ENCODE measurements around the gene MPRIP. TPM values are rescaled to one million over a fixed set of nuclear protein-coding genes. Genes with fewer than 3 reads are reported as not detected.

MPRIP gene
- total and polyA plus RNA-seq, 3 experiments from 2014 or later = 40.3 to 184 (median 174) TPM

DNA sequence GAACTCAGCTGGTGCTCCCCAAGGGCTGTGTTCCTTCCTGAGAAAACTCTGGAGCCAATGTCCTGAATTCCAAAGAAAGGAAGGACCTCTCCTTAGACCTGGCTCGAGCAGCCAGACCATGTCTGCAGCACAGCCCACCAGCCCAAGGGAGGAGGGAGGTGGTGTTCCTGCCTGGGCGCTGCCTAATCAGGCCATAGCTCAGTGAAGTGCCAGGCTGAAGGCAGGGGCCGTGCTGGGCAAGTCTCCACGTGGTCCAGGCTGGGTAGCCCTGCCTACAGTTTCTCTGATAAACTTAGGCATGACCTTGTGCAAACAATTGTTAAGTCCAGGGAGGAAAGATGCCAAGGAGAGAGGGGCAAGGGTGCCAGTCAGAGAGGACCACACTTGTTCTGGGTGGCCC is 76.8 kb downstream of the MPRIP start:
- ChIA-PET POLR2A (interaction anchor here (1.0 to 1.1 kb wide), 2 partner anchors 86 to 118 kb away, joined by 3 to 4 read pairs; partner anchors contain the start of genes FLCN and PLD6), CTCF (interaction anchor here (1.2 to 2.3 kb wide), 3 partner anchors 8 to 196 kb away, joined by 3 to 8 read pairs (median 4); no protein-coding TSS in a partner anchor)
- DNase-seq = no peak
- no peaks in the 10 kb centered on the region for H3K27me3 ChIP-seq (ENCODE audit: insufficient read depth, low read length, poor library complexity, severe bottlenecking)
- H3K4me3 ChIP-seq (ENCODE audit: low read length) = peak overlapping the region; percentile 35
- H3K27me3 Mint-ChIP-seq = peaks cover 0 to 1% of the 10 kb centered on the region in 2 donors
- peaks cover 80% of the 10 kb centered on the region for H3K4me1 ChIP-seq (ENCODE audit: insufficient read depth, low read length)
- H3K36me3 Mint-ChIP-seq = no peaks in the 10 kb centered on the region
- peak overlapping the region; percentile 87 to 98 (median 96) for H3K27ac Mint-ChIP-seq
- H3K4me3 Mint-ChIP-seq = peak overlapping the region; percentile 51 to 84 (median 66)
- H3K9me3 Mint-ChIP-seq = no peaks in the 10 kb centered on the region
- H3K4me1 Mint-ChIP-seq = peaks cover 87 to 93% (median 92%) of the 10 kb centered on the region in 3 donors
- no peaks in the 10 kb centered on the region for H3K36me3 ChIP-seq (ENCODE audit: insufficient read depth, low read length)
- H3K27ac ChIP-seq (ENCODE audit: low read depth, low read length) = peak overlapping the region; percentile 64
- no peaks in the 10 kb centered on the region for H3K9me3 ChIP-seq (ENCODE audit: low read length)

DNA sequence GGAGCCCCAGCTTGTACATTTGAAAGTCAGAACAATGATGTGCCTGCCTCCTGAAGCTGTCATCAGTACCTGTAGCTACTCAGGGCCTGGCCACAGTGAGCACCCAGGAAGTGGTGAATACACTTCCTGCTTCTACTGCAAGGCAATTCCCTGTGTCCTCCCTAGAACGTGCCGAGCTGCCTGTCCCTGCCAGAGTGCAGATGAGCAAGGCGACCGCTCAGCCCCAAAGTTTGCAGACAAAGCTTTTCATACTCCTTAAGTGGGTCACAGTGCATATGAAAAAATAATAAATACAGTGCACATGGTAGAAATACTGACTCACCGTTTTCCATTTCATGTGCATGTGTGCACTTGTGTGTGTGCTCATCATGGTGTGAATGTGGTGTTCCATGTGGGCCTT is 77.3 kb downstream of the MPRIP start:
- Histone ChIP-seq H3K4me1 (ENCODE audit: insufficient read depth, low read length) (peaks cover 81% of the 10 kb centered on the region), H3K27ac (ENCODE audit: low read depth, low read length) (peak overlapping the region; percentile 64), H3K36me3 (ENCODE audit: insufficient read depth, low read length) (no peaks in the 10 kb centered on the region), H3K27me3 (ENCODE audit: insufficient read depth, low read length, poor library complexity, severe bottlenecking) (no peaks in the 10 kb centered on the region), H3K9me3 (ENCODE audit: low read length) (no peaks in the 10 kb centered on the region), H3K4me3 (ENCODE audit: low read length) (peak overlapping the region; percentile 35)
- Mint-ChIP-seq H3K27ac (peak overlapping the region; percentile 87 to 98 (median 96)), H3K36me3 (no peaks in the 10 kb centered on the region), H3K9me3 (no peaks in the 10 kb centered on the region), H3K4me3 (peak overlapping the region; percentile 51 to 84 (median 66)), H3K27me3 (peaks cover 0 to 1% of the 10 kb centered on the region in 2 donors), H3K4me1 (peaks cover 87 to 93% (median 92%) of the 10 kb centered on the region in 3 donors)
- ChIA-PET POLR2A (interaction anchor here (1.0 to 1.1 kb wide), 2 partner anchors 86 to 118 kb away, joined by 3 to 4 read pairs; partner anchors contain the start of genes FLCN and PLD6), CTCF (interaction anchor here (1.2 to 2.3 kb wide), 4 partner anchors 9 to 196 kb away, joined by 3 to 8 read pairs (median 4); no protein-coding TSS in a partner anchor)
- DNase-seq = peak; percentile 41 to 84 (median 61)

DNA sequence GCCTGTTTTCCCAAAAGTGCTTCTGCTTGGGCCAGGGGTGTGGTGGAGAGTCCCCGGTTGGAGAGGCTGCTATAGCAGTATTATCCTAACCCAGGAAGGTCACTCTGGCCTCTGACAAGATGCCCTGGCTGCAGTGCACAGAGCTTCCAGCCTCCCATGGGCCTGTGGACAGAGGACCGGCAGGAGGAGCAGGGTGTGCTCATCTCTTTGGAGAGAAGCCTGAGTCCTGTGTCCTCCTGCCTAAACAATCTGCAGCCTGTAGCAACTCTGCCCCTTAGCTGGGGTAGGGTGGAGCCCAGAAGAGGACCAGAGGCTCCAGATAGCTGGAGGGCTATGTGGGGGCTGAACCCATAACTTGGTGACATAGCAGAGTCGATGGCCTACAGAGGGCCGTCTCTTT is 78.0 kb downstream of the MPRIP start:
- DNase-seq = no peak
- Mint-ChIP-seq H3K27ac (peak overlapping the region; percentile 87 to 98 (median 96)), H3K27me3 (peaks cover 0 to 1% of the 10 kb centered on the region in 2 donors), H3K36me3 (no peaks in the 10 kb centered on the region), H3K9me3 (no peaks in the 10 kb centered on the region), H3K4me1 (peaks cover 87 to 93% (median 92%) of the 10 kb centered on the region in 3 donors), H3K4me3 (peak overlapping the region in 4 of 7 donors; percentile 60 to 84 (median 70))
- Histone ChIP-seq H3K9me3 (ENCODE audit: low read length) (no peaks in the 10 kb centered on the region), H3K36me3 (ENCODE audit: insufficient read depth, low read length) (no peaks in the 10 kb centered on the region), H3K27ac (ENCODE audit: low read depth, low read length) (peak overlapping the region; percentile 1), H3K4me3 (ENCODE audit: low read length) (no peak overlapping the region), H3K27me3 (ENCODE audit: insufficient read depth, low read length, poor library complexity, severe bottlenecking) (no peaks in the 10 kb centered on the region), H3K4me1 (ENCODE audit: insufficient read depth, low read length) (peaks cover 81% of the 10 kb centered on the region)
- CTCF ChIA-PET = interaction anchor here (0.9 to 2.3 kb wide), 3 partner anchors 9 to 87 kb away, joined by 3 to 8 read pairs (median 4); no protein-coding TSS in a partner anchor
- POLR2A ChIA-PET = no interaction called here

DNA sequence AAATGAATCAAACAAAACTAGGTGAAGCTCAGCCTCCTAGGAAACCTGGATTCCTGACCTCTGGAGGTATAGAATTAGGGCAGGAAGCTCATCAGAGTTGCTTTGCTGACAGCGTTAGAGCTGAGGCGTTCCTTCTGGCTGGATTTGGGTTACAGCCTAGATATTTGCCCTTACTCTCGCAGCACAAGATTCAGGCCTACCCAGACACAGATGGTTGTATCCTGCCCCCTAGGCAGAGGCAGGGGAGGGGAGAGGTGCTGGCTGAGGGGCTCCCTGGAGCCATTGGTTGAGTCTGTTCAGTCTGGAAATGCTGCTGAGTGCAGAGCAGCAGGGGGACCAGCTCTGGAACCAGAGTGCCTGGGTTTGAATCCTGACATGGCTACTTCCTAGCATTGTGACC is 78.4 kb downstream of the MPRIP start:
- no peak for DNase-seq
- H3K27ac ChIP-seq (ENCODE audit: low read depth, low read length) = no peak overlapping the region
- Mint-ChIP-seq H3K4me3 (peak overlapping the region in 1 of 7 donors; percentile 54), H3K27me3 (peaks cover 0 to 1% of the 10 kb centered on the region in 2 donors), H3K36me3 (no peaks in the 10 kb centered on the region), H3K4me1 (peaks cover 87 to 93% (median 92%) of the 10 kb centered on the region in 3 donors), H3K27ac (peak overlapping the region; percentile 56 to 98 (median 96)), H3K9me3 (no peaks in the 10 kb centered on the region)
- H3K4me1 ChIP-seq (ENCODE audit: insufficient read depth, low read length) = peaks cover 81% of the 10 kb centered on the region
- H3K4me3 ChIP-seq (ENCODE audit: low read length) = no peak overlapping the region
- H3K36me3 ChIP-seq (ENCODE audit: insufficient read depth, low read length) = no peaks in the 10 kb centered on the region
- ChIA-PET POLR2A (no interaction called here), CTCF (interaction anchor here (0.9 to 2.3 kb wide), 5 partner anchors 8 to 86 kb away, joined by 3 to 8 read pairs (median 3); no protein-coding TSS in a partner anchor)
- no peaks in the 10 kb centered on the region for H3K9me3 ChIP-seq (ENCODE audit: low read length)
- H3K27me3 ChIP-seq (ENCODE audit: insufficient read depth, low read length, poor library complexity, severe bottlenecking) = no peaks in the 10 kb centered on the region

DNA sequence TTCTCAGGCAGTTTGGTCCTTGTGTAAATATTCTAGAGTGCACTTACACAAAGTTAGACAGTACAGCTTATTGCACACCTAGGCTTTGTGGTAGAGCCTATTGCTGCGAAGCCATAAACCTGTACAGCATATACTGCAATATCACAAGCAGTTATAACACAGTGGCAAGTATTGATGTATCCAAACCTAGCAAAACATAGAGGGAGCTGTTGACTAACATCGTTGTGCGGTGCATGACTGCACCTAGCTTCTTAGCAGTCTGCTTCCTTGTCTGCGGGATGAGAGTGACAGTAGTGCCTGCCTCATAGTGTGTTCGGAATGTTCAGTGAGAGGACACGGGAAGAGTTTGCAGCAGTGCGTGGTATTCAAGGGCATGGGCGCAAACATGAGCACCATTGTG is 78.9 kb downstream of the MPRIP start:
- no peaks in the 10 kb centered on the region for H3K9me3 ChIP-seq (ENCODE audit: low read length)
- no peak overlapping the region for H3K4me3 ChIP-seq (ENCODE audit: low read length)
- no peaks in the 10 kb centered on the region for H3K9me3 Mint-ChIP-seq
- H3K4me1 ChIP-seq (ENCODE audit: insufficient read depth, low read length) = peaks cover 84% of the 10 kb centered on the region
- POLR2A ChIA-PET = no interaction called here
- no peaks in the 10 kb centered on the region for H3K27me3 ChIP-seq (ENCODE audit: insufficient read depth, low read length, poor library complexity, severe bottlenecking)
- H3K4me3 Mint-ChIP-seq = peak overlapping the region in 5 of 7 donors; percentile 2 to 54 (median 39)
- H3K4me1 Mint-ChIP-seq = peaks cover 87 to 94% (median 92%) of the 10 kb centered on the region in 3 donors
- DNase-seq = no peak
- peak overlapping the region; percentile 56 to 98 (median 96) for H3K27ac Mint-ChIP-seq
- H3K36me3 ChIP-seq (ENCODE audit: insufficient read depth, low read length) = no peaks in the 10 kb centered on the region
- H3K36me3 Mint-ChIP-seq = no peaks in the 10 kb centered on the region
- peaks cover 0 to 1% of the 10 kb centered on the region in 2 donors for H3K27me3 Mint-ChIP-seq
- CTCF ChIA-PET = interaction anchor here (1.2 to 1.6 kb wide), 3 partner anchors 8 to 69 kb away, joined by 3 read pairs; no protein-coding TSS in a partner anchor
- no peak overlapping the region for H3K27ac ChIP-seq (ENCODE audit: low read depth, low read length)

DNA sequence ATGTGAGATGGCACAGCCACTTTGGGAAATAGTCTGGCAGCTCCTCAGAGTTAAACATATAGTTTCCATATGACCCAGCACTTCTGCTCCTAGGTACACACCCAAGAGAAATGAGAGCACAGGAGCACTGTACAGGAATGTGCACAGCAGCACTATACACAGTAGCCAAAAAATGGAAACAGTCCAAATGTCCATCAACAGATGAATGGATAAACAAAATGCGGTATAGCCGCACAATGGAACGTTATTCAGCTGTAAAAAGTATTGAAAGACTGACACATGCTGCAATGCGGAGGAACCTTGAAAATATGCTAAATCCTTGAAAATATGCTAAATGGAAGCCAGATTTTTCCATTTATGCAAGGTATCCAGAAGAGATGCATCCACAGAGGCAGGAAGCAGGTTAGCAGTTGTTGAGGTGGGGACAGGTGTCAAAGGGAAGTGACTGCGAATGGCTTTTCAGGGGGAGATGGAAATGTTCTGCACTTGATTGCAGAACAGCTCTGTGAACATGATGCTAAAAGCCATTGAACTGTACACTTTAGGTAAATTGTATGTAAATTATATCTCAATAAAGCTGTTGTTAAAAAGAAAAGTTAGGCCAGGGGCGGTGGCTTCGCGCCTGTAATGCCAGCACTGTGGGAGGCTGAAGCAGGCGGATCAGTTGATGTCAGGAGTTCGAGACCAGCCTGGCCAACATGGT is 80.7 kb downstream of the MPRIP start:
- POLR2A ChIA-PET = no interaction called here
- peaks cover 0 to 15% (median 0%) of the 10 kb centered on the region in 3 donors for H3K36me3 Mint-ChIP-seq

DNA sequence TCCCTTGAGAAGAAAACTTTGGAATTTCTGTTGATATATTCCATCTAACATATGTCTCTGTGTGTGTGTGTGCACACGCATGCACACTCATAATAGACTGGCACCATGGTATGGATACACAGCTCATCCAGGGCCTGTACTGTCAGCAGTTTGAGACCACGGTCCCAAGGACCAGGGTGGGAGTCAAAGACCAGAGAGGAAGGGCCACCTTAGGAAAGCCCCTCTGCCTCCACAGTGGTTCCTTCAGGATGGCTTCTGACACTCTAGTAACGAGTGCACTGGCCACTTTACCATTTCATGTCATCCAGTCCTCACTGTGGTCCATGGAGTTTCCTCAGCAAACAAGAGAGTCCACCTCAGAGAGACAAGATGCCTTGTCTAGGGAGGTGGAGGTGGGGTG is 82.1 kb downstream of the MPRIP start:
- H3K9me3 Mint-ChIP-seq = no peaks in the 10 kb centered on the region
- no peak overlapping the region for H3K27ac ChIP-seq (ENCODE audit: low read depth, low read length)
- peak overlapping the region; percentile 80 to 97 (median 90) for H3K27ac Mint-ChIP-seq
- peaks cover 0 to 28% (median 4%) of the 10 kb centered on the region in 3 donors for H3K36me3 Mint-ChIP-seq
- POLR2A ChIA-PET = no interaction called here
- H3K4me1 Mint-ChIP-seq = peaks cover 90 to 94% (median 93%) of the 10 kb centered on the region in 3 donors
- no peaks in the 10 kb centered on the region for H3K27me3 ChIP-seq (ENCODE audit: insufficient read depth, low read length, poor library complexity, severe bottlenecking)
- no peaks in the 10 kb centered on the region for H3K27me3 Mint-ChIP-seq
- peak overlapping the region; percentile 5 to 90 (median 86) for H3K4me3 Mint-ChIP-seq
- H3K4me3 ChIP-seq (ENCODE audit: low read length) = no peak overlapping the region
- peaks cover 71% of the 10 kb centered on the region for H3K4me1 ChIP-seq (ENCODE audit: insufficient read depth, low read length)
- H3K9me3 ChIP-seq (ENCODE audit: low read length) = no peaks in the 10 kb centered on the region
- no peak for DNase-seq
- peaks cover 13% of the 10 kb centered on the region for H3K36me3 ChIP-seq (ENCODE audit: insufficient read depth, low read length)
- CTCF ChIA-PET = no interaction called here

More for the DNA sequence above, 80.7 kb downstream of the MPRIP start:
- Histone ChIP-seq H3K36me3 (ENCODE audit: insufficient read depth, low read length) (no peaks in the 10 kb centered on the region), H3K27ac (ENCODE audit: low read depth, low read length) (no peak overlapping the region), H3K4me3 (ENCODE audit: low read length) (no peak overlapping the region), H3K27me3 (ENCODE audit: insufficient read depth, low read length, poor library complexity, severe bottlenecking) (no peaks in the 10 kb centered on the region), H3K9me3 (ENCODE audit: low read length) (no peaks in the 10 kb centered on the region), H3K4me1 (ENCODE audit: insufficient read depth, low read length) (peaks cover 85% of the 10 kb centered on the region)
- Mint-ChIP-seq H3K4me3 (peak overlapping the region in 5 of 7 donors; percentile 35 to 68 (median 56)), H3K9me3 (no peaks in the 10 kb centered on the region), H3K27me3 (peaks cover 0 to 1% of the 10 kb centered on the region in 2 donors), H3K27ac (peak overlapping the region in 7 of 8 donors; percentile 3 to 96 (median 57)), H3K4me1 (peaks cover 89 to 94% (median 93%) of the 10 kb centered on the region in 3 donors)
- CTCF ChIA-PET = interaction anchor here (0.7 to 0.9 kb wide), 2 partner anchors 89 to 374 kb away, joined by 3 read pairs; no protein-coding TSS in a partner anchor
- DNase-seq = no peak

All from CD8-positive, alpha-beta memory T cell (primary cell).